ENCODE results near the gene MTFR1L. TPM values are rescaled to one million over a fixed set of nuclear protein-coding genes. Genes with fewer than 3 reads are reported as not detected.

MTFR1L gene
- total and polyA plus RNA-seq, 9 of the 15 experiments (the other 6 are each of a cell fraction or from before 2014, with no cell fraction given), result 41.4 to 98.5 (median 53.7) TPM

DNA sequence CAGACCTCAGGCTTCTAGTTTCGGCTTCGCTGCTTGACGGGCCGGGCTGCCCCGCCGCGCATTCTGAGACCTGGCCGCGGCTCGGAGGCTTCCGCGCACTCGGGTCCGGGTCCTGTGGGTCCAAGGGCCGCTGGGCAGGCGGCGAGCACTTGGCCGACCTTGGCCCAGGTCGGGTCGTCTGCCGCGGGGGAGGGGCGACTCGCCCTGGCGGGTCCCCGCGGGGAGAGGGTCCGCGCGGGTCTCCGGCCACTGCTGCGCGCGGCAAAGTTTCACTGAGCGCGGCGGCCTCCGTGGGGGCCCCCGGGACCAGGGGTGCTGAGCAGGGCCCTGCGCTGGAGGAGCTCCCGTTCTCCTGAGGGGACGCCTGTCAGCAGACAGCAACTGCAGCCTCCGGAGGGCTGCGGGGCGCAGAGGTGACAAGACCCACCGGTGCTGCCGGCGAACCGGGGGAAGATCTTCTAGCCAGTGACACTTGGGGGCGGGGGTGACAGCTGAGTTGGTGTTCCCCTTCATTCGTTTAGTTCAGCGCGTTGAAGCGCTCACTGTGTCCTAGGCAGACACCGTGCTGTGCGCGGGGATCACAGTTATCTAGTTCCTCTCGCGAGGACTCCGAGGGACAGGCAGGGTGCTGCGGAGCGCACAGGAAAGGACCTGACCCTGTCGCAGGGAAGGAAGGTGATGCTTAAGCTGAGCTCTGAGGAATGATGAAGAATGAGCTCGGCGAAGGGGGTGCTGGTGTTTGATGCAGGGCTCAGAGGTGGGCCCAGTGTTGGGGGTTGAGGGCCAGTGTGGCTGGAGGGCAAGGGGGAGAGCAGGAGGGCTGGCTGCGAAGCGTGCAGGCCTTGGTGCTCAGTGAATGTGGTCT lies 725 bp downstream of the MTFR1L start (continued):
- TF ChIP-seq, protein P1, sequence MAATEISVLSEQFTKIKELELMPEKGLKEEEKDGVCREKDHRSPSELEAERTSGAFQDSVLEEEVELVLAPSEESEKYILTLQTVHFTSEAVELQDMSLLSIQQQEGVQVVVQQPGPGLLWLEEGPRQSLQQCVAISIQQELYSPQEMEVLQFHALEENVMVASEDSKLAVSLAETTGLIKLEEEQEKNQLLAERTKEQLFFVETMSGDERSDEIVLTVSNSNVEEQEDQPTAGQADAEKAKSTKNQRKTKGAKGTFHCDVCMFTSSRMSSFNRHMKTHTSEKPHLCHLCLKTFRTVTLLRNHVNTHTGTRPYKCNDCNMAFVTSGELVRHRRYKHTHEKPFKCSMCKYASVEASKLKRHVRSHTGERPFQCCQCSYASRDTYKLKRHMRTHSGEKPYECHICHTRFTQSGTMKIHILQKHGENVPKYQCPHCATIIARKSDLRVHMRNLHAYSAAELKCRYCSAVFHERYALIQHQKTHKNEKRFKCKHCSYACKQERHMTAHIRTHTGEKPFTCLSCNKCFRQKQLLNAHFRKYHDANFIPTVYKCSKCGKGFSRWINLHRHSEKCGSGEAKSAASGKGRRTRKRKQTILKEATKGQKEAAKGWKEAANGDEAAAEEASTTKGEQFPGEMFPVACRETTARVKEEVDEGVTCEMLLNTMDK (IDR thresholded peaks at IDR 0.05; ENCODE audit: borderline replicate concordance, insufficient read depth, low read depth, low read length, poor library complexity, severe bottlenecking), result no peak
- TF ChIP-seq FOXJ2 (tag; IDR thresholded peaks at IDR 0.05), result no peak
- peak; percentile 91 for TF ChIP-seq CHD2 (IDR thresholded peaks at IDR 0.05; ENCODE audit: low read depth, low read length)
- TF ChIP-seq PHB2 (IDR thresholded peaks at IDR 0.05; ENCODE audit: low read depth), result no peak
- TF ChIP-seq, protein P2, sequence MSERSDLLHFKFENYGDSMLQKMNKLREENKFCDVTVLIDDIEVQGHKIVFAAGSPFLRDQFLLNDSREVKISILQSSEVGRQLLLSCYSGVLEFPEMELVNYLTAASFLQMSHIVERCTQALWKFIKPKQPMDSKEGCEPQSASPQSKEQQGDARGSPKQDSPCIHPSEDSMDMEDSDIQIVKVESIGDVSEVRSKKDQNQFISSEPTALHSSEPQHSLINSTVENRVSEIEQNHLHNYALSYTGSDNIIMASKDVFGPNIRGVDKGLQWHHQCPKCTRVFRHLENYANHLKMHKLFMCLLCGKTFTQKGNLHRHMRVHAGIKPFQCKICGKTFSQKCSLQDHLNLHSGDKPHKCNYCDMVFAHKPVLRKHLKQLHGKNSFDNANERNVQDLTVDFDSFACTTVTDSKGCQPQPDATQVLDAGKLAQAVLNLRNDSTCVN (CRISPR knock-in tag; IDR thresholded peaks at IDR 0.05), result peak; percentile 82
- no peak for TF ChIP-seq NONO (IDR thresholded peaks at IDR 0.05; ENCODE audit: low read depth in 2 of 2, low read length in 1 of 2)
- no peak for TF ChIP-seq ZKSCAN3 (CRISPR knock-in tag; IDR thresholded peaks at IDR 0.05)
- no peak for TF ChIP-seq MCM3 (IDR thresholded peaks at IDR 0.05)
- TF ChIP-seq, protein P3, sequence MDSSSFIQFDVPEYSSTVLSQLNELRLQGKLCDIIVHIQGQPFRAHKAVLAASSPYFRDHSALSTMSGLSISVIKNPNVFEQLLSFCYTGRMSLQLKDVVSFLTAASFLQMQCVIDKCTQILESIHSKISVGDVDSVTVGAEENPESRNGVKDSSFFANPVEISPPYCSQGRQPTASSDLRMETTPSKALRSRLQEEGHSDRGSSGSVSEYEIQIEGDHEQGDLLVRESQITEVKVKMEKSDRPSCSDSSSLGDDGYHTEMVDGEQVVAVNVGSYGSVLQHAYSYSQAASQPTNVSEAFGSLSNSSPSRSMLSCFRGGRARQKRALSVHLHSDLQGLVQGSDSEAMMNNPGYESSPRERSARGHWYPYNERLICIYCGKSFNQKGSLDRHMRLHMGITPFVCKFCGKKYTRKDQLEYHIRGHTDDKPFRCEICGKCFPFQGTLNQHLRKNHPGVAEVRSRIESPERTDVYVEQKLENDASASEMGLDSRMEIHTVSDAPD (CRISPR knock-in tag; IDR thresholded peaks at IDR 0.05), result no peak
- TF ChIP-seq NR1H2 (CRISPR knock-in tag; IDR thresholded peaks at IDR 0.05), result peak; percentile 70; the same call in 1 of the 2 replicates
- no peak for TF ChIP-seq MTA2 (IDR thresholded peaks at IDR 0.05; ENCODE audit: low read depth)
- no peak for TF ChIP-seq ZKSCAN8 (CRISPR knock-in tag; IDR thresholded peaks at IDR 0.05)
- TF ChIP-seq XRCC5 (IDR thresholded peaks at IDR 0.05; ENCODE audit: low read depth, low read length), result no peak
- TF ChIP-seq HDGF (IDR thresholded peaks at IDR 0.05), result peak; percentile 98
- TF ChIP-seq ZNF165 (CRISPR knock-in tag; IDR thresholded peaks at IDR 0.05; ENCODE audit: borderline replicate concordance), result no peak
- TF ChIP-seq ZZZ3 (IDR thresholded peaks at IDR 0.05), result no peak
- peak; percentile 14; the same call in 1 of the 2 replicates for TF ChIP-seq RB1 (IDR thresholded peaks at IDR 0.05; ENCODE audit: low read depth)
- TF ChIP-seq POLR2B (IDR thresholded peaks at IDR 0.05; ENCODE audit: low read depth, partially characterized antibody), result peak; percentile 76
- TF ChIP-seq MTF1 (CRISPR knock-in tag; IDR thresholded peaks at IDR 0.05; ENCODE audit: borderline replicate concordance), result no peak
- no peak for TF ChIP-seq SLC30A9 (CRISPR knock-in tag; IDR thresholded peaks at IDR 0.05)
- TF ChIP-seq GABPA (tag; conservative IDR thresholded peaks at IDR 0.05; ENCODE audit: low read depth), result no peak; the same call in 1 of the 2 replicates
- peak; percentile 44 for TF ChIP-seq SAP30 (IDR thresholded peaks at IDR 0.05; ENCODE audit: borderline replicate concordance, insufficient read depth, low read depth, low read length, poor library complexity, severe bottlenecking)
- TF ChIP-seq TCF7 (IDR thresholded peaks at IDR 0.05; ENCODE audit: borderline replicate concordance), result no peak
- TF ChIP-seq PML (IDR thresholded peaks at IDR 0.05; ENCODE audit: low read length), result 0 out of 2 replicates have a peak, but pooled peaks have one; percentile 3
- no peak for TF ChIP-seq CCAR2 (IDR thresholded peaks at IDR 0.05; ENCODE audit: low read depth, low read length)
- no peak for TF ChIP-seq ESRRA (IDR thresholded peaks at IDR 0.05; ENCODE audit: borderline replicate concordance, low read depth)
